Adipose tissue (tissue), 3 donors: ENCODE data around the gene IGF2BP1. TPM values are rescaled to one million over a fixed set of nuclear protein-coding genes. Genes with fewer than 3 reads are reported as not detected.
"Not testable (repeated sequence)": the region's sequence is repeated elsewhere in the genome, so short reads cannot be mapped to it uniquely, and the experiment has no call there.

Experiments used
- H3K27ac ChIP-seq: one replicate; pipeline ENCODE4 v1.5.1; 2013; ENCODE audit warnings: low read depth, low read length
- WGBS, 3 donors: extraction: QIAGEN DNeasy Blood & Tissue Kit; methylation state at CpG; one replicate each; pipeline ENCODE4 v1.1.7; 2013; 5-methylcytosine and 5-hydroxymethylcytosine counted together
- polyA plus RNA-seq, 3 donors: library from polyadenylated mRNA; stranded (reverse); fragments of 200-250 nt; gene quantifications; one replicate each; pipeline ENCODE4 v1.2.3, GENCODE V29; 2013
- donor health status: healthy with polysubstance abuse.
- donor health status: Bipolar disorder and iron deficiency.
- donor health status: healthy.

Gene IGF2BP1
- polyA plus RNA-seq, 3 donors, result 0.01 TPM; not detected in 2

DNA sequence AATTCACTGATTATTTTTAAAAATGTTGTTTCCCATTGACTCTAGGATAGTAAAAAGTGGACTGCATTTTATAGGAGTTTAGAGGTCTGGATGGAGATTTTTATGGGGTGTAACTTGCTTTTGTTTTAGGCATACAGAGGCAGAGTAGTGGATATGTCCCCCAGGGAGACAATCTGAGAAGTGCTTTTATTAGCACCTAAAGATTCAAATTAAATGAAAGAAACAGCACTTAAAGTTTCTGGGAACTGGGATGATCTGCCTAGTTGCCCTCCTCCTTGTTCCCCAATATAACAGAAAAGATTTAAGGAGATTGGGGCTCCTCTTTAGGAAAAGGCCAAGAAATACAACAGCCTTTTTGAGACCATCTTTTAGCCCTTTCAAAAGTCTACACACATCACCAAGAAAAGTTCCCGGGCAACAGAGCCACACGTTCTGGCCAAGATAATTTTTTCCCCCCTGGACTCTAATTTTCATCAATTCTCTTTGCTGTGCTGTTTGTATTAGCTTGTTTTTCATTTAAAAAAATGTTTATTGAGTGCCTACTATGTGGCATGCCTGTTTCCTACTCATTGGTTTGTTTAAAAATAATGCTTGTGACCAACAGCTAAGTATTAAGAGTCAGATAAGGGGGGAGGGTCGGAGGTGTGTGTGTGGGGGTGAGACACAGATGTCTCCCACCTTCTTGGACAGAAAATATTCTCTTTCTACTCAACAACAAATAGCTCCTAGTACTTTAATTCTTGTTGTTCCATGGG lies 2.5 kb upstream of the IGF2BP1 start:
- H3K27ac ChIP-seq, result no peak overlapping the region
- 37 to 46% (median 40%) methylated on average over 3 of the region's 3 CpGs for WGBS, 3 donors

DNA sequence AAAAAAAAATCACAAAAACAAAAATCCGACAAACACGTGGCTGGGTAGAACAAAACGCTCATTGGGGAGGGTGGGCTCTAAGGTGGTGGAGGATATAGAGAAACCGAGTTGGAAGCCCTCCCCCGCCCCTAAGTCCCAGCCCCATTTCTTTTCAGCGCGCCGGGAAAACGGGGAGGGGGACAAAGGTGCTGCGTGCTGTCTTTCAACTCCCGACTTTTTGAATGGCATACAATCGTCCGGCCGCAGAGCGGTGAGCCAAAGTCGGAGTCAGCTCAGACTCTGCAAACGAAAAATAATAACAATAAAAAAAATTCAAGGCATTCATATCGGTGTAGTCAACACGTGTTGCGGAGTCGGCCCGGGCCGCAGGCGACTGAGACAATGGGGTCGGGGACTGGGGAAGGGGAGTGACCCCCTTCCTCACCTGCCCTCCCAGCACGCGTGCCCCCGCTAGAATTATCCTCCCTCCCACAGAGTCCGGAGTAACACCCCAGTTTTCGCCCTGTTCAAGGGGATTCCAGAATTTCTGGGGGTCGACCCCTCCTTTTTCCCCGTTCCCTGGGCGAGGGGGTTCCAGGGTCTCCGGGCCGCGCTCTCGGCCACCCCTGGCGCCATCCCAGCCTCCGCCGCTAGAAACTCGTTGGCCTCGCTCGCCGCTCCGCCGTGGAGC lies 1.7 kb upstream of the IGF2BP1 start:
- no peak overlapping the region for H3K27ac ChIP-seq
- WGBS, 3 donors, result 6 to 8% (median 7%) methylated on average over 46 of the region's 46 CpGs

DNA sequence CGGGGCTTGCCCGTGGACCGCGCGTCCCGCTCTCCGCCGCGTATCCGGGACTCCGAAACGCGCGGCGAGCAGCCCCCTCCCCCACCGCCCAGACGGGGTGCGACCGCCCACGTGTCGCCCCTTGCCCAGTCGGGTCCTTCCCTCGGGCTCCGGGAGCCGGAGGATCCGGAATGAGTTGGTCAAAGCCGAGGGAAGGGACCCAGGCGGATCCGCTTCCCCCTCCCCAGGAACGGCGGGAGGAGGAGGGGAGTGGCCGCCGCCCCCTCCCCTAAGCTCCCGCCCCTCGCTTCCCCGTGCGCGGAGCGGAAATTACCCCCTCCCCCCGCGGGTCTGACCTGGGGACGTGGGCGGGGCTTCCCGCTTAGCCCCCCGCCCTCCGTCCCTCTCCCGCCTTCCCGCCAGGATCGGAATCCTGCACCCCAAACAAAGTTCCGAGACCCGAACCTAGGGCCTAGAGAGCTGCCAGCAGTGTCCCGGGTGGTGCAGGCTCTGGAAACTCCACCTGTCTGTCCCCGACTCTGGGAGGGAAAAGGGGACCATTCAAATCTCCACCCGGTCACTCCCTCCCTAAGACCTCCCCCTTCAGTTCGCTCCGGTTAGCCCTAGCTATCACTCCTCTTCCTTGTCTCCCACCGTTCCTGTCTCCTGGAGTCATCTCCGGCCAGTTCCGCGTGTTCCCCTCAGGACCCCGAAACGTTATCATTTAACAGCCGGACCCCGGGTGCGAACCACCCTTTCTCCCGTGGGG lies 1.0 kb upstream of the IGF2BP1 start:
- H3K27ac ChIP-seq, result no peak overlapping the region
- WGBS, 3 donors, result 3 to 4% (median 4%) methylated on average over 48 to 64 of the region's 66 CpGs

DNA sequence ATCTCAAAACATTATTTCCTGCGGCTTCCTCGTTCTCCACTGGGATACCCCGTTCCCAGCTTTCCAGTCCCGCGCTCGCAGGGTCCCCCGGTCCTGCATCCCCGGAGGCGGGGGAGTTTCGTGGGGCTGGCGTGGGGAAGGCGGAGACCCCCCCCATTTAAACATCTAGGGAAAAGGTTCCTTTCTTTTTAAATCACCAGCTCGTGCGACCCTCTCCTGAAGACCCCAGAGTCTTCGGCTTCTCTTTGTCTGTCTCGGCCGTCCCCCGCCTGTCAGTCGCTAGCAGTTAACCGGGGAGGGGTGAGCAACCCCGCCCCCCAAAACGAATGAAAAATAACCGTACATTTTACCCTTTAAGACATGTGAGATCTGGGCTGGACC lies 473 bp upstream of the IGF2BP1 start:
- H3K27ac ChIP-seq, result no peak overlapping the region

DNA sequence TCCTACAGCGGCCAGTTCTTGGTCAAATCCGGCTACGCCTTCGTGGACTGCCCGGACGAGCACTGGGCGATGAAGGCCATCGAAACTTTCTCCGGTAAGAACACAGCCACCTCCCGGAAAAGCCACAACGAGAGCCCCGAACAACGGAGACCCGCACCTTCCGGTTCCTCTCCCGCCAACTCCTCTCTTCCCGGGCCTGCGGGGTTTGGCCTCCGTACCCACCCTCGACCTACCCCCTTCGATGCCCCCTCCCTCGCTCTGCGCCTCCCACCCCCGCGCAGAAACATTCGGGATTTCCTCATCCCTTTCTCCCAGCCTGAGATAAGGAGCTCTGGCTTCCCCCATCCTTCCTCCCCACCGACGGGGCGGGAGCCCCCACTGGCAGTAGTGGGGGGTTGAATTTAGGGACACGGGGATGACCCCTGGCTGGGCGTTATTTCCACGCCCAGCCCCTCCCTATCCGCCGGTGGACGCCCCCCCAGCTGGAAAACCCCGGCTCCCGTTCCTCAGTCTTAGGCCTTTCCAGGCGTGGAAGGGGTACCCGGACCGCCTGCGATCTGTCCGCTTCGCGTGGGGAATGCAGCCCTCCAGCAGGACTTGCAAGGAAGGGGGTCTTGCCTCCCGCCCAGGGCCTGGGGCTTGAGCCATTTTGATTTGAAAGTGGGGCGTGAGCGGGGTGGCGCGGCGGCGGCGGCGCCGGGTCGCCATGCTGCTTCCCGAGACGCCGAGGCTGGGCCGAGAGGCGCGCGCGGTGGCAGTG lies 822 bp downstream of the IGF2BP1 start:
- H3K27ac ChIP-seq, result no peak overlapping the region
- 3 to 5% (median 4%) methylated on average over 60 to 63 of the region's 63 CpGs for WGBS, 3 donors

More for the DNA sequence above, 473 bp upstream of the IGF2BP1 start:
- 4 to 6% (median 4%) methylated on average over 23 of the region's 23 CpGs for WGBS, 3 donors

DNA sequence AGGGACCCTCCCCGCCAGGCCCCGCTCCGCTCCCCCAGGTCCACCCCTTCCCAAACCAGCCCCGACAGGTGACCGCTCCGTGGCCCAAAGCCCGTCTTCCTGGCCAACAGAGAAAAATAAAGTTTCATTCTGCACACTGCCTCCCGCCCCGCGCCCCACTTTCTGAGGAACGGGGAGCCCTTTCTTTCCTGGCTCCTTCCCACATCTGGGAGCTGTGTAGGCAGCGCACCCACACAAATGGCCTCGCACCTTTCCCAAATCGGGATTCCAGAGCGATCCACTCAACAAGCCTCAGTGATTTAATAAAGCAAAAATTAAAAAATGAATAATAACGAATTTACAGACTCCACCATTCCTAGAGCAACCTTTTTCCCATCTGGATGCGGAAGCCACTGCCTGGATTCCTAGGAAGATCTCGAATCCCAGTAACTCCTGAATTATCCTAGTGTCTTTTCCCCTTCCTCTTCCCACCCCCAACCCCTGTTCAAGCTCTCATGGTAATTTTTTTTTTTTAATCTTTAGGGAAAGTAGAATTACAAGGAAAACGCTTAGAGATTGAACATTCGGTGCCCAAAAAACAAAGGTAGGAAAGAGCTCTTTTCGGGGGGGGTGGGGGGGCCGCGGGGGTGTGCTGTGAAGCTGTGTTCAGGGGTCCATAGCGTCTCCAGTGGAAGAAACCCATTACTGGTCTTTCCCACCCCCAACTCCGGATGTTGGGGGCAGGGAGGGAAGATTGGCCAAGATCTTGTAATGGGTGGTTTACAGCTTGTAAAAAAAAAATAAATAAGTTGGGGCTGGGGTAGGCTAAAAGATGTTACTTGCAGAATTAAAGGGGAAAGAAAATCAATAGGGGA lies 1.6 kb downstream of the IGF2BP1 start:
- H3K27ac ChIP-seq, result no peak overlapping the region
- 15 to 20% (median 19%) methylated on average over 25 of the region's 25 CpGs for WGBS, 3 donors

DNA sequence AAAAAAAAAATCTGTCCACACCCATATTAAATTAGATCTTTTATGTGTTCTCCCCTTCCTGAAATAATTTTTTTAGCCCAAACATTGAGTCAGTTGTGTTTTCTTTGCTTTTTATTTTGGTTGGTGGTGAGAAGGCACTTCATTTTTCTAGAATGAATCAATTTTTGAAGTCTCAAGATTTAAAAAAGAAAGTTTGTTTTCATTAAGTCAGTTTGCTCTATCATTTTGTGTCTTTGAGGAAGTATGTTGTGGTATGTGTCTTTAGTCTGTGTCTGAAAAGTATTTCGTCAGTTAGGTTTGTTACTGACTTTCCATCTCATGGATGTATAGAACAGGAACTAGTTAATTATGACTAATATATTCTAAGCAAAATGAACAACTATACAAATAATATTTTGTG lies 3.8 kb downstream of the IGF2BP1 start:
- WGBS, 3 donors, result 52 to 76% (median 64%) methylated on average over 1 of the region's 1 CpG
- H3K27ac ChIP-seq, result no peak overlapping the region

DNA sequence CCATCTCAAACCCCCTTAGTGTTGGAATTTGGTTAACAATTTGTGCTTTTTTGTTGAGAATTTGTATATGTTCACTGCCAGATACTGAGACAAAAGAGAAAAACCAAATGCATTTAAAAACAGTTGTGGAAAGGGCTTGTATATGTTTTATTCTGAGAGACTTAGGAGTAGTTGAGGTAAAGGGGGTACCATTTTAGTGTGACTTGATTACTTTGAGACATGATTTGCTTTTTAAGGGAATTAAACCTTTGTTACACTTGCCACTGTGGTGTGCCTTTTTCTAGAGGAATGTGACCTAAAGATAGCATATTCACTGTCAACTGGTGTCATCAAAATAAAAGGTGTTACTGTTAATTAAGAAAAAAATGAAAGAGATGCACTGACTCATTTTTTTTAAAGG lies 4.5 kb downstream of the IGF2BP1 start:
- H3K27ac ChIP-seq, result no peak overlapping the region

DNA sequence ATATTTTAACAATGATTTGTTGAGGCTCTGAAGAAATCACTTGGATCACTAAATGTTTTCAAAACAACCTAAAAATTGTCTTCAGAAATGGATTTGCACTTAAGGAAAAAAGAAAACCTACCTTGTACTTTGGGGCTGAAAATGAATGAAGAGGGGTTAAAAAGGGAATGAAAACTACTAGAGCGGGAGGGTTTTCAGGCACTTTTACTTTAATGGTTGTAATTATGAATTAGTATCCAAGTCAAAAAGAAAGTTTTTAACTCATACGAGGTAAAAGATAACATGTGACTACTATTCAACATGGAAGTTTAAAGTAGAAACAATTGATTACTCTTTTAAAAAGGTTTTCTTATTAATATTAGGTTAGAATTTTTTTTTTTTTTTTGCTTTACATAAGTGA lies 5.1 kb downstream of the IGF2BP1 start:
- H3K27ac ChIP-seq, result no peak overlapping the region
- 86 to 97% (median 86%) methylated on average over 2 of the region's 2 CpGs for WGBS, 3 donors

DNA sequence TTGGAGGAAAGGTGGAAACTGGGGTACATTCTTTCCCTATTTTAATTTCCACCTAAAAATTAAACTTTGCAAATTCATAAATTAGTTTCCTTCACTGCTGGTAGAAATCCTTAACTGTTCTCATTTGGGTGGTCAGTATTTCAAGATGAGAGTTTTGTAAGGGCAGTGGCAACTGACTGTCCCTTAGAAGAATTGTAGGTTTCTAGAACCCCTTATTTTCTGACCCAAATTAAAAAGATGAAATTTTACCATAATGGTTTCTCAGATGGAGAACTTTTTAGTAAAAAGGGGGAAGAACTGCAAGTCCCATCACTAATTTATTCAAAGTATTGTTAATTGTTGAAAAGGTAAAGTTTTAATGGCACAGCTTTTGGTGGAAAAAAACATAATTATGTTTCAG lies 5.6 kb downstream of the IGF2BP1 start:
- H3K27ac ChIP-seq, result no peak overlapping the region

DNA sequence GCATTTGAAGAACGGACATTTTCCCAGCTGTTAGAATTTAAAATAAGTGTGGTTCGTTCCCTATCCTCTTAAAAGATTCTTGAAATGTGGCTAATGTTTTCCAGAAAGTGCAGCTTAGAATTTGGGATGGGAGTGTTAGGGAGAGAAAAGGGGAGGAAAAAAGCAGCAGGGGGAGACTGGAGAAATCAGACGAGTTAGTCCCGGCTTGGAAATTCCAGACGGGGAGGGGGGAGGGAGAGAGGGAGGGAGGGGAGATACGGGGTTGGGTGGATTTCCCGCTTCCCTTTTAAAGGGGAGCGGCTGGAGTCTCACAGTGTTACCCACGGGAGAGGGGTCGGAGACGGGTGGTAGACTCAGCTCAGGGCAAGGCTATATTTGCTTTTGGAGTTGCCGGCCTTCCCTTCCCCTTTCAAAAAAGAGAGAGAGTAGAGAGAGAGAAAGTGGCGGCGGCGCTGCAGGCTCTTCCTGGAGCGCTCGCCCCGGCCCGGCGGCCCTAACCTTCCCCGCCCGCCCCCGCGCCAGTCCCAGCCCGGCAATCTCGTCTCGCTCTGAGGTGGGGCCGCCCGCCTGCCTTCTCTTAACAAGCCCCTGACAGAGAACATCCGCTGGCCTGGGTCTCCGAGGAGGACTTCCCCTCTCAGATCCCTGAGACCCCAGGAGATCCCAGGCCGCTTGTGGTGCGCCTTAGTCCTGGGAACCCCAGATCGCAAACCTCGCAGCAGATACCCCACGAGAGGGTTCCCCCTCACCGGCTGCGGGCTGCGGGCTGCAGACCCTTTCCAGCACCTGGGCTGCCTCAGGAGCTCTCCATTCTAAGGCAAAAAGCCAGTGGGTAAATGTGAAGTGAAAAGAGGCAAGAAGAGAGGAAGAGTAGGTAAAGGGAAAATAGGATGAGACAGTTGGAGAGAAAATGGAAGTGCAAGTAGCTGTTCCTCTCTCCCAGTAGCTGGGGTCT lies 6.6 kb downstream of the IGF2BP1 start:
- WGBS, 3 donors, result 12 to 16% (median 15%) methylated on average over 36 to 39 of the region's 39 CpGs
- H3K27ac ChIP-seq, result no peak overlapping the region

DNA sequence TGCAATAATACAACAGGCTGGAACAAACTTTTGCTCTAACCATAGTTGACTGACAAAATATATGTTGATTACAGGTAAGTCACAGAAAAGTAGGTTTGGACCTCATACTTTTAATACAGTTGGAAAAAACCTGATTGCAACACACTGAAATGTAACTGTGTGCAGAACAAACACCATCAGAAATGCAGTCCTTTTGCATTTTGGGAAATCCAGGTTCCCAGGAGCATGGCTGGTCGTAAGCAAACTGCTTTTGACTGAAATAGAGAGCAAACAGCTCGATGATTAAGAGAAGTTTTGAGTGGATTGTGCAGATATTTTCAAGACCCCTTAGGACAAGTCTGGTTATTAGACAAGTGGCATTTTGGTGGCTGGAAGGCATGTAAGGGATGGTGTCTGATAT lies 8.0 kb downstream of the IGF2BP1 start:
- H3K27ac ChIP-seq, result no peak overlapping the region
- WGBS, 3 donors, result 66 to 79% (median 71%) methylated on average over 2 of the region's 2 CpGs

DNA sequence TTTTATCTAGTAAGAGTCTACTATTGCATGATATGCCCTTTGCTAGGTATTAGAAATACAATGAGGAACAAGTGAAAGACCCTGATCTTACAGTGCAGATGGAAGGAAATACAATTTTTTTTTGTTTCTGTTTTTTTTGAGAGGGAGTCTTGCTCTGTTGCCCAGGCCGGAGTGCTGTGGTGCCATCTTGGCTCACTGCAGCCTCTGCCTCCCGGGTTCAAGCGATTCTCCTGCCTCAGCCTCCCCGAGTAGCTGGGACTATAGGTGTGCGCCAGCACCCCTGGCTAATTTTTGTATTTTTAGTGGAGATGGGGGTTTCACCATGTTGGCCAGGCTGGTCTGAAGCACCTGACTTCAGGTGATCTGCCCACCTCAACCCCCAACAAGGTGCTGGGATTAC lies 11.7 kb downstream of the IGF2BP1 start:
- WGBS, 3 donors, result 76 to 97% (median 93%) methylated on average over 5 of the region's 5 CpGs

DNA sequence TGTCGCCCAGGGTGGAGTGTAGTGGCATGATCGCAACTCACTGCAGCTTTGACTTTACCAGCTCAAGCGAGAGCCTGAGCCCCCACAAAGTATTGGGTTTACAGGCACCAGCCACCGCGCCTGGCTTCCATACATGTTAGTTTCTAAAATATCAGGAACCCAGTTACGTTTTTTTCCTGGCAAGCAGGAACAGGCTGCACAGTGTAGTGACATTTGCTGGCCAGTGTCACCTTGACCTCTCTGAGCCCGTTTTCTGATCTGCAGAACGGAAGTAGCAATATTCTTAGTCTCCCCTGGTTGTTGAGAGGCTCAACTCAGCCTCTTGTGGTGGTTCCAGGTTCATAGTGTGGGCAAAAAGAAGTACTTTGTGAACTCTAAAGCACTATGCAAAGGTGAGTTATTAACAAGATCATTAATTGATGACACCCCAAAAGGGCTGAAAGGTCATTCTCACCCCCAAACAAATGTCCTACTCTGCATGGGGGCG lies 15.6 kb downstream of the IGF2BP1 start:
- no peak overlapping the region for H3K27ac ChIP-seq
- 56 to 74% (median 67%) methylated on average over 9 of the region's 9 CpGs for WGBS, 3 donors

More for the DNA sequence above, 11.7 kb downstream of the IGF2BP1 start:
- not testable (repeated sequence) for H3K27ac ChIP-seq

DNA sequence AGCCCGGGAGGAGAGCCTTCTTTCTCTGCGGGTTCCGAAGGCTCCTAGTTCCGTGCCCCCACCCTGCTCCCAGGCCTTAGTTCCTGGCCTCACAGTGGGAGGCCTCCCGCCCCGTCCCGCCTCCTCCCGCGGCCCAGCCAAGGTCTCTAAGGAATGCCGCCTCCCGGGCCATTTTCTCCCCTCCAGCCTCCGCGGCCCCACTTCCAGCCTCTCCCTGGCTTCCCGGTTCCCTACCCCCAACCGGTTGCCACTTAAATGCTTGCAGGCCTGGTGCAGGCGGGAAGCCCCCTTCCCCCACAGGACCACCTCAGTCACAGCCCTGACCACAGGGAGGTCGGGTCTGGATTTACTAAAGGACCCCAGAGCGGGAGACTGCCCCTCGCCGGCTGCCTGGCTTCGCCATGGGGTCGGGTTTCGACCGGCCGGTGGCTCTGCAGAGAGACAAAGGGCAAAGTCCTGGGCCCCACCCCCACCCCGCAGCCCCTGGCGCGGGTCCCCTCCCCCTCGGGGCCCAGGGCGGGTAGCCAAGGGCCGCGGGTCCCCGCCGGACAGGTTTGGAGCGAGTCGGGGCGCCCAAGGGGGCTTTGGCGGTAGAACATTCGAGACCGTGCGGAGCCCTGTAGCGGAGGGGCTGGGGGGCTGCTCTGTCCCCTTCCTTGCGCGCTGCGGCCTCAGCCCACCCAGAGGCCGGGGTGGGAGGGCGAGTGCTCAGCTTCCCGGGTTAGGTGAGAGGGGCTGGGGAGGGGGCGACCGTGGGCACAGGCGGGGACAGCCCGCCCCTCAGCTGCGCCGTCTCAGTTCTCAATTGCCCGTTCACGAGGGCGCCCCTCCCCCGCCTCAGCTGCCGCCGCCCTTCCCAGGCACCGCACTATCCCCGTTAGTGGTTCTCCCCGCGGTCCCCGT lies 16.4 kb downstream of the IGF2BP1 start:
- 13 to 46% (median 43%) methylated on average over 47 to 65 of the region's 65 CpGs for WGBS, 3 donors
- no peak overlapping the region for H3K27ac ChIP-seq
